Breast epithelium (tissue), 4 donors: ENCODE data around the gene PTPRN2. TPM values are rescaled to one million over a fixed set of nuclear protein-coding genes. Genes with fewer than 3 reads are reported as not detected.

ENCODE experiments used
- DNase-seq, 2 donors: peaks; one replicate each; pipeline ENCODE4 v3.0.0-alpha.2; 2019; ENCODE audit warnings: low spot score in 2 of 2
- H3K27ac ChIP-seq, 2 donors: fragments of 200-600 bp; sonication (generic) in 1 of 2; one replicate each; pipeline ENCODE4 v1.5.1; 2016 to 2019; ENCODE audit warnings: mild to moderate bottlenecking in 1 of 2
- H3K27me3 ChIP-seq, 2 donors: fragments of 200-600 bp; sonication (generic) in 1 of 2; one replicate each; pipeline versions ENCODE4 v1.5.1 to v1.6.0; 2017 to 2019; ENCODE audit warnings: control low read depth in 1 of 2, mild to moderate bottlenecking in 1 of 2
- H3K36me3 ChIP-seq: fragments of 200-600 bp; one replicate; pipeline ENCODE4 v1.5.1; 2019
- H3K4me1 ChIP-seq, 2 donors: fragments of 200-600 bp; sonication (generic); one replicate each; pipeline ENCODE4 v1.5.1; 2016 to 2019; ENCODE audit warnings: control low read depth in 1 of 2
- H3K4me3 ChIP-seq, 3 donors: fragments of 200-600 bp; sonication (generic); 1 replicate in 2 of 3; 2 replicates in 1 of 3; pipeline ENCODE4 v1.5.1; 2016 to 2019; ENCODE audit warnings: mild to moderate bottlenecking in 3 of 3, moderate library complexity in 2 of 3
- H3K9me3 ChIP-seq, 2 donors: fragments of 200-600 bp; sonication (generic) in 1 of 2; one replicate each; pipeline ENCODE4 v1.5.1; 2016 to 2019; ENCODE audit warnings: control low read depth in 1 of 2
- CTCF ChIP-seq, 3 donors: fragments of 450-650 bp; IDR thresholded peaks; one replicate each; pipeline ENCODE4 v1.5.1; 2016 to 2017; ENCODE audit warnings: antibody characterized with exemption in 3 of 3, mild to moderate bottlenecking in 3 of 3, moderate library complexity in 3 of 3
- POLR2A ChIP-seq: fragments of 450-650 bp; IDR thresholded peaks from one replicate; pipeline ENCODE4 v1.6.1; 2016; ENCODE audit warnings: antibody characterized with exemption, mild to moderate bottlenecking, moderate library complexity
- POLR2AphosphoS5 ChIP-seq, 3 donors: sonication (generic); formaldehyde crosslinking; IDR thresholded peaks; one replicate each; pipeline ENCODE4 v1.6.1; 2017; ENCODE audit warnings: antibody characterized with exemption in 3 of 3
- intact Hi-C: fragments of 100-400 bp; cut with DNase I; formaldehyde crosslinking; loops from one replicate; pipeline ENCODE4 v1.15.1; 2023; ENCODE audit warnings: low total_unique reads
- total RNA-seq, 3 donors: library from RNA; depleted of rRNA; stranded (reverse); fragments of >200 nt; gene quantifications; one replicate each; pipeline ENCODE4 v1.1.0, GENCODE V29; 2016

PTPRN2 gene
- total RNA-seq, 3 donors from 2014 or later = 1.6 to 2.2 (median 2.2) TPM

DNA sequence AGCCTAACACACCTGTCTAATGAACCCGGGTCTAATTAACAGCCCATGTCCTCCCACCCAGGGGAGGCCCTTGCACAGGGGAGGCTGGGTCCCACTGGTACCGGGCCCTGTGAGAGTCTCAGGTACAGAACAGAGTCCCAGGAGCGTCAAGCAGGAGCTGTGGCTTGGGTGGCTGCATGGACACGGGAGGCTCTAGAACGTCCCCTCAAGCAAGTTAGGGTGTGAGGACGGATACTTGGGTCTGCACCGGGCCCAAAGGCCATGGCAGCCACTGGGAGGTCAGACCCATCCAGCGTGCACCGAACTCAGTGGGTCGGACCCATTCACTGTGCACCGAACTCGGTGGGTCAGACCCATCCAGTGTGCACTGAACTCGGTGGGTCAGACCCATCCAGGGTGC is 941.1 kb downstream of the PTPRN2 start:
- TF ChIP-seq POLR2A (no peak), POLR2AphosphoS5 (IDR thresholded peaks at IDR 0.05) (no peak), CTCF (IDR thresholded peaks at IDR 0.05) (no peak)
- no peaks in the 10 kb centered on the region for H3K4me1 ChIP-seq
- no peaks in the 10 kb centered on the region for H3K27me3 ChIP-seq
- no peaks in the 10 kb centered on the region for H3K36me3 ChIP-seq
- DNase-seq = no peak
- no peak overlapping the region for H3K4me3 ChIP-seq
- no peak overlapping the region for H3K27ac ChIP-seq
- H3K9me3 ChIP-seq = peaks cover 9 to 12% of the 10 kb centered on the region in 2 donors
- intact Hi-C loops = no loop called here

- Histone ChIP-seq H3K27me3 (no peaks in the 10 kb centered on the region), H3K27ac (no peak overlapping the region), H3K9me3 (peaks cover 4 to 16% of the 10 kb centered on the region in 2 donors), H3K36me3 (no peaks in the 10 kb centered on the region), H3K4me3 (no peak overlapping the region), H3K4me1 (no peaks in the 10 kb centered on the region)
- DNase-seq = no peak
- intact Hi-C loops = no loop called here
- TF ChIP-seq POLR2A = no peak
- no peak for TF ChIP-seq POLR2AphosphoS5 (IDR thresholded peaks at IDR 0.05)
- no peak for TF ChIP-seq CTCF (IDR thresholded peaks at IDR 0.05)
Measured at GRCh38 chr7:157645539-157645938, 942.1 kb downstream of the PTPRN2 start.

DNA sequence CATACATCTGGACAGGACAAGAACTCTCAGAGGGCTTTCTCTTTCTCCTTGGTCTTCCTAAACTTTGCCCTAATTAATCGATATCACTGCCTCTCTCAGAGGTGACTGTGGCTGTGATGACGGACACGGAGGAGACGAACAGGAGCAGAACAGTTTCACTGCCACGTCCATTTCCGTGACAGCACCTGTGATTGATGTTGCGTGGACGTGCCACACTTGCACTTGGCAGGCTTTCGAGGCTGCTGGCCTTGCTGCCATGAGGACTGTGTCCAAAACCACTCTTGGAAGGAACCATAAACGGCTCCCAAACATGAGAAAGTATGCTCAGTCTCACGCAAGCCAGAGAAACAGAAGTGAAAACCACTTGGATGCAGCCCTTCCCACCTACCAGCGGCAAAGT is 942.7 kb downstream of the PTPRN2 start:
- no peak overlapping the region for H3K4me3 ChIP-seq
- intact Hi-C loops = no loop called here

GRCh38 chr7:157643525-157643970 is 944.1 kb downstream of the PTPRN2 start:
- TF ChIP-seq POLR2AphosphoS5 (IDR thresholded peaks at IDR 0.05) (no peak), POLR2A (no peak)
- no peaks in the 10 kb centered on the region for H3K27me3 ChIP-seq
- no peaks in the 10 kb centered on the region for H3K4me1 ChIP-seq
- DNase-seq = no peak
- peaks cover 0 to 28% of the 10 kb centered on the region in 2 donors for H3K9me3 ChIP-seq
- H3K4me3 ChIP-seq = no peak overlapping the region
- no peaks in the 10 kb centered on the region for H3K36me3 ChIP-seq
- no peak overlapping the region for H3K27ac ChIP-seq
- intact Hi-C loops = no loop called here

More for the DNA sequence above, 942.7 kb downstream of the PTPRN2 start:
- TF ChIP-seq POLR2A = no peak
- TF ChIP-seq CTCF (IDR thresholded peaks at IDR 0.05) = no peak
- TF ChIP-seq POLR2AphosphoS5 (IDR thresholded peaks at IDR 0.05) = no peak
- H3K27me3 ChIP-seq = no peaks in the 10 kb centered on the region
- no peaks in the 10 kb centered on the region for H3K36me3 ChIP-seq
- peaks cover 0 to 16% of the 10 kb centered on the region in 2 donors for H3K9me3 ChIP-seq
- H3K4me1 ChIP-seq = no peaks in the 10 kb centered on the region
- no peak for DNase-seq
- H3K27ac ChIP-seq = no peak overlapping the region

DNA sequence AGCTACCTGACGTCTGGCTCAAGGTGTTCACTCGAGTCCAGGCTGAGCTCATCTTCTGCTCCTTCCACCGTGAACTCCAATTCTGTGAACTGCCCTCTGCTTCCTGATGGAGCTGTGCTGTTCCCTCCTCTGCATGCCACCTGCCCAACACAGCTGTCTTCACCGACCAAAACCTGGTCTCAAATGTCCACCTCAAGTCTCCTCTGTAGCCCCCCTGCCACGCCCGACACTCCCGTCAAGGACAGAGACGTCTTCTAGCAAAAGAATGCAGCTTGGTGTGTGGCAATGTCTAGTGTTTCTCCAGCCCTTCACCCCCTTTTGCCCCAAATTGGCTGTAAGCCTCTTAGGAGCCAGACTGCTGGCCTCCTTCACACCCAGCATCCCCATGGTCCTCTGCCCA is 945.8 kb downstream of the PTPRN2 start:
- intact Hi-C loops = no loop called here
- H3K4me1 ChIP-seq = no peaks in the 10 kb centered on the region
- TF ChIP-seq POLR2A (no peak), CTCF (IDR thresholded peaks at IDR 0.05) (no peak), POLR2AphosphoS5 (IDR thresholded peaks at IDR 0.05) (no peak)

GRCh38 chr7:157640144-157640543 is 947.5 kb downstream of the PTPRN2 start:
- no peak for TF ChIP-seq POLR2AphosphoS5 (IDR thresholded peaks at IDR 0.05)
- TF ChIP-seq POLR2A = no peak
- intact Hi-C loops = no loop called here
- DNase-seq = no peak
- Histone ChIP-seq H3K9me3 (peaks cover 0 to 28% of the 10 kb centered on the region in 2 donors), H3K4me1 (no peaks in the 10 kb centered on the region), H3K4me3 (no peak overlapping the region), H3K27me3 (no peaks in the 10 kb centered on the region), H3K27ac (no peak overlapping the region), H3K36me3 (no peaks in the 10 kb centered on the region)

More for the DNA sequence above, 945.8 kb downstream of the PTPRN2 start:
- DNase-seq = no peak
- Histone ChIP-seq H3K36me3 (no peaks in the 10 kb centered on the region), H3K27me3 (no peaks in the 10 kb centered on the region), H3K27ac (no peak overlapping the region), H3K9me3 (peaks cover 0 to 28% of the 10 kb centered on the region in 2 donors), H3K4me3 (no peak overlapping the region)
